ENCODE data around the gene GRHPR.

Gene GRHPR

DNA sequence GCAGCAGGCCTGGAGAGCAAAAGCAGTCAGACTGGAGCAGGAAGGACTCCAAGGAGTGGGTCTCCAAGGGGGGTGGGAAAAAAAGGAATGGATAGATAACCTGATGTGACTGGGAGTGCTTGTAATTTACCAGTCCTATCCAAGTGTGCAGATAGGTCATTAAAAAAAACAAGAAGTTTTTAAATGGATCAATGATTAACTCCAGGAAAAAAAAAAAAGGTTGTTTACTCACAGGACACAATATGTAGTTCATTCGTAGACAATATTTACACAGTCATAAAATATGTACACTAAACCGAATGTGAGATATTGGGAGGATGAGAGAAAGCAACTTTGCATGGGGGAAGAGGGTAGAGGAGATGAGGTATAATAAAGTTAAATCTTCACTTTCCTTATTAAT, 22.4 kb downstream of the GRHPR start:
- no peak for DNase-seq (ENCODE audit: extremely low spot score)
- POLR2A ChIA-PET, result no interaction called here
- no peak for TF ChIP-seq ELF4 (IDR thresholded peaks at IDR 0.05)
- TF ChIP-seq FOXA1 (IDR thresholded peaks at IDR 0.05), result no peak
- no peak for TF ChIP-seq ZNF384 (IDR thresholded peaks at IDR 0.05)
- TF ChIP-seq ARNT (IDR thresholded peaks at IDR 0.05), result no peak
- CTCF ChIA-PET, result no interaction called here

GRCh38 chr9:37445832-37446231, 23.3 kb downstream of the GRHPR start:
- ChIA-PET CTCF (no interaction called here), POLR2A (no interaction called here)
- TF ChIP-seq FOXK2 (IDR thresholded peaks at IDR 0.05), result no peak
- TF ChIP-seq FOXA1 (IDR thresholded peaks at IDR 0.05), result no peak
- TF ChIP-seq BHLHE40 (IDR thresholded peaks at IDR 0.05; ENCODE audit: borderline replicate concordance), result no peak
- no peak for TF ChIP-seq TARDBP (IDR thresholded peaks at IDR 0.05)
- TF ChIP-seq ARNT (IDR thresholded peaks at IDR 0.05), result no peak
- no peak for TF ChIP-seq NFRKB (IDR thresholded peaks at IDR 0.05)
- TF ChIP-seq PKNOX1 (IDR thresholded peaks at IDR 0.05), result no peak
- TF ChIP-seq FOXM1 (IDR thresholded peaks at IDR 0.05; ENCODE audit: borderline replicate concordance), result no peak
- no peak for TF ChIP-seq LEF1 (IDR thresholded peaks at IDR 0.05; ENCODE audit: borderline replicate concordance)
- TF ChIP-seq ZNF384 (IDR thresholded peaks at IDR 0.05), result no peak
- no peak for TF ChIP-seq SUZ12 (IDR thresholded peaks at IDR 0.05)
- no peak for TF ChIP-seq SP1 (IDR thresholded peaks at IDR 0.05)
- DNase-seq (ENCODE audit: extremely low spot score), result no peak

DNA sequence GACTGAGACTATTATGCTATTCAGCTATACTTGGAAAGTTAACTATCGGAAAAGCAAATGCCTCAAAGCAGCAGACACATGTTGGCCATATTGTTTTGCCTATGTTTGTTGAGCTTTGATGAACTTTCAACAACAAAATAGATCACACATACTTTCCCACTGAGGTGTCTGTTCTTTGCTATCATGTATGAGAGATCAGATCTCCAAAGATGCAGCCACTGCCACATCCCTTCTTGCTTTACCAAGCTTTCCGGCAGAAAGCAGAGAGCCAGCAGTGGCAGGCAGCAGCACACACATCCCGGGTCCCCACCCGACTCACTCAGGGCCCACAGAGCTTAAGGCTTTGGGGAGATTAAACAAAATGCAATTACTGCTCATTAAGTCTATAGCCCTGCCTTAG, 23.9 kb downstream of the GRHPR start:
- CTCF ChIA-PET, result no interaction called here
- no peak for DNase-seq (ENCODE audit: extremely low spot score)
- TF ChIP-seq TARDBP (IDR thresholded peaks at IDR 0.05), result no peak
- TF ChIP-seq BHLHE40 (IDR thresholded peaks at IDR 0.05; ENCODE audit: borderline replicate concordance), result no peak
- no peak for TF ChIP-seq FOXA1 (IDR thresholded peaks at IDR 0.05)
- no peak for TF ChIP-seq PKNOX1 (IDR thresholded peaks at IDR 0.05)
- no peak for TF ChIP-seq HDGF (IDR thresholded peaks at IDR 0.05; ENCODE audit: borderline replicate concordance)
- no peak for TF ChIP-seq L3MBTL2 (conservative IDR thresholded peaks at IDR 0.05)
- POLR2A ChIA-PET, result no interaction called here

DNA sequence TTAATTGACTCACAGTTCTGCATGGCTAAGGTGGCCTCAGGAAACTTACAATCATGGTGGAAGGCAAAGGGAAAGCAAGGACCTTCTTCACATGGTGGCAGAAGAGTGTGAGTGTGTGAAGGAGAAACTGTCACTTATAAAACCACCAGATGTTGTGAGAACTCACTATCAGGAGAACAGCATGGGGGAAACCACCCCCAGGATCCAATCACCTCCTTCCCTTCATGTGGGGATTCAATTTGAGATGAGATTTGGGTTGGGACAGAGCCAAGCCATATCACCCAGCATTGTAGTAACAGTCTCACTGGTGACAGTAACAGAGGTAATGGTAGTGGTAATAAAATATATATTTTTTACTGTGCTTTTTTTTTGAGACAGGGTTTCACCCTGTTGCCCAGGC, 24.6 kb downstream of the GRHPR start:
- no peak for TF ChIP-seq SP1 (IDR thresholded peaks at IDR 0.05)
- TF ChIP-seq NFRKB (IDR thresholded peaks at IDR 0.05), result no peak
- TF ChIP-seq HDGF (IDR thresholded peaks at IDR 0.05; ENCODE audit: borderline replicate concordance), result no peak
- TF ChIP-seq CTBP1 (IDR thresholded peaks at IDR 0.05; ENCODE audit: borderline replicate concordance), result no peak
- TF ChIP-seq BHLHE40 (IDR thresholded peaks at IDR 0.05; ENCODE audit: borderline replicate concordance), result no peak
- no peak for TF ChIP-seq LEF1 (IDR thresholded peaks at IDR 0.05; ENCODE audit: borderline replicate concordance)
- TF ChIP-seq FOXA1 (IDR thresholded peaks at IDR 0.05), result no peak
- TF ChIP-seq FOXK2 (IDR thresholded peaks at IDR 0.05), result no peak
- no peak for TF ChIP-seq L3MBTL2 (conservative IDR thresholded peaks at IDR 0.05)
- TF ChIP-seq TARDBP (IDR thresholded peaks at IDR 0.05), result no peak
- TF ChIP-seq FOXM1 (IDR thresholded peaks at IDR 0.05; ENCODE audit: borderline replicate concordance), result no peak
- TF ChIP-seq ZNF384 (IDR thresholded peaks at IDR 0.05), result no peak
- TF ChIP-seq ELF4 (IDR thresholded peaks at IDR 0.05), result no peak
- TF ChIP-seq PKNOX1 (IDR thresholded peaks at IDR 0.05), result no peak
- TF ChIP-seq SUZ12 (IDR thresholded peaks at IDR 0.05), result no peak
- no peak for DNase-seq (ENCODE audit: extremely low spot score)
- ChIA-PET POLR2A (no interaction called here), CTCF (no interaction called here)

GRCh38 chr9:37449862-37450632, 27.6 kb downstream of the GRHPR start:
- no peak for TF ChIP-seq CTBP1 (IDR thresholded peaks at IDR 0.05; ENCODE audit: borderline replicate concordance)
- no peak for TF ChIP-seq BHLHE40 (IDR thresholded peaks at IDR 0.05; ENCODE audit: borderline replicate concordance)
- no peak for TF ChIP-seq FOXM1 (IDR thresholded peaks at IDR 0.05; ENCODE audit: borderline replicate concordance)
- TF ChIP-seq FOXA1 (IDR thresholded peaks at IDR 0.05), result no peak
- no peak for TF ChIP-seq ELF4 (IDR thresholded peaks at IDR 0.05)
- TF ChIP-seq PKNOX1 (IDR thresholded peaks at IDR 0.05), result no peak
- no peak for TF ChIP-seq SUZ12 (IDR thresholded peaks at IDR 0.05)
- no peak for TF ChIP-seq NFRKB (IDR thresholded peaks at IDR 0.05)
- TF ChIP-seq FOXK2 (IDR thresholded peaks at IDR 0.05), result no peak
- no peak for TF ChIP-seq SP1 (IDR thresholded peaks at IDR 0.05)
- no peak for TF ChIP-seq HDGF (IDR thresholded peaks at IDR 0.05; ENCODE audit: borderline replicate concordance)
- ChIA-PET CTCF (no interaction called here), POLR2A (interaction anchor here (0.6 to 1.1 kb wide), 3 partner anchors 14 to 574 kb away, joined by 3 to 4 read pairs (median 3); no protein-coding TSS in a partner anchor)
- DNase-seq (ENCODE audit: extremely low spot score), result no peak

GRCh38 chr9:37451628-37452027, 29.1 kb downstream of the GRHPR start:
- no peak for TF ChIP-seq SP1 (IDR thresholded peaks at IDR 0.05)
- no peak for TF ChIP-seq BHLHE40 (IDR thresholded peaks at IDR 0.05; ENCODE audit: borderline replicate concordance)
- no peak for TF ChIP-seq CTBP1 (IDR thresholded peaks at IDR 0.05; ENCODE audit: borderline replicate concordance)
- no peak for TF ChIP-seq FOXK2 (IDR thresholded peaks at IDR 0.05)
- no peak for TF ChIP-seq SUZ12 (IDR thresholded peaks at IDR 0.05)
- TF ChIP-seq HDGF (IDR thresholded peaks at IDR 0.05; ENCODE audit: borderline replicate concordance), result no peak
- no peak for TF ChIP-seq FOXA1 (IDR thresholded peaks at IDR 0.05)
- no peak for TF ChIP-seq NFRKB (IDR thresholded peaks at IDR 0.05)
- no peak for TF ChIP-seq ZNF384 (IDR thresholded peaks at IDR 0.05)
- TF ChIP-seq ARNT (IDR thresholded peaks at IDR 0.05), result no peak
- no peak for TF ChIP-seq PKNOX1 (IDR thresholded peaks at IDR 0.05)
- no peak for TF ChIP-seq TARDBP (IDR thresholded peaks at IDR 0.05)
- TF ChIP-seq L3MBTL2 (conservative IDR thresholded peaks at IDR 0.05), result no peak
- no peak for TF ChIP-seq FOXM1 (IDR thresholded peaks at IDR 0.05; ENCODE audit: borderline replicate concordance)
- no peak for TF ChIP-seq ELF4 (IDR thresholded peaks at IDR 0.05)
- no peak for TF ChIP-seq LEF1 (IDR thresholded peaks at IDR 0.05; ENCODE audit: borderline replicate concordance)
- POLR2A ChIA-PET, result no interaction called here
- CTCF ChIA-PET, result no interaction called here
- DNase-seq (ENCODE audit: extremely low spot score), result no peak

Data from HEK293T (cell line).